GM12878 (cell line): ENCODE measurements around the gene DYNLT2. TPM values are rescaled to one million over a fixed set of nuclear protein-coding genes. Genes with fewer than 3 reads are reported as not detected.

Source experiments
- ATAC-seq: fragments of 200-7000 bp; cut with Tn5 transposase; 3 replicates; pipeline ENCODE4 v1.9.1; 2020; ENCODE audit warnings: mild to moderate bottlenecking, moderate library complexity
- BruUV-seq: library from RNA; stranded (reverse); fragments of 400-500 nt; replicated peaks from 2 replicates; lab custom pipeline; 2021; lab: Mats Ljungman, UMichigan
- CTCF ChIA-PET: fragments of 300-600 bp; sonication (Branson Sonifier 250); formaldehyde crosslinking; extraction: SDS; loops from one replicate; lab custom pipeline; 2021; ENCODE audit warnings: inconsistent platforms; lab: Yijun Ruan, JAX
- POLR2A ChIA-PET: fragments of 350-600 bp; formaldehyde crosslinking; extraction: SDS; loops from one replicate; lab custom pipeline; 2021; ENCODE audit warnings: inconsistent platforms; lab: Charles Lee
- RAD21 ChIA-PET: fragments of 300-600 bp; sonication (Branson Sonifier 250); formaldehyde crosslinking; loops from one replicate; lab custom pipeline; 2023; ENCODE audit warnings: antibody characterized with exemption; ENCODE audit not compliant: unreplicated experiment; lab: Charles Lee
- SMC1A ChIA-PET: fragments of 300-600 bp; sonication (Branson Sonifier 250); formaldehyde crosslinking; loops from one replicate; lab custom pipeline; 2023; ENCODE audit not compliant: unreplicated experiment, uncharacterized antibody; lab: Charles Lee
- DNase-seq: peaks from one replicate; pipeline ENCODE4 v3.0.0-alpha.2; 2011; ENCODE audit warnings: low read depth, low spot score
- FAIRE-seq: peaks from 3 replicates; lab custom pipeline; 2011; peaks lifted over from hg19 to GRCh38; lab: Jason Lieb, UNC
- H2AFZ ChIP-seq: 2 replicates; pipeline ENCODE4 v1.6.0; 2011; ENCODE audit warnings: low read depth, low read length, control low read depth; ENCODE audit not compliant: control insufficient read depth
- H3K27ac ChIP-seq: 2 replicates; pipeline ENCODE4 v1.5.1; 2011; ENCODE audit warnings: control low read depth; ENCODE audit not compliant: control insufficient read depth, insufficient read depth
- H3K27me3 ChIP-seq, 2 experiments: replicated peaks in 1 of 2; 2 replicates each; pipeline versions ENCODE4 v1.6.0 to v1.6.1; 2011; ENCODE audit warnings: low read length in 1 of 2; ENCODE audit not compliant: control insufficient read depth in 2 of 2, insufficient read depth in 2 of 2
- H3K36me3 ChIP-seq, 2 experiments: 2 replicates each; pipeline ENCODE4 v1.5.1; 2011; ENCODE audit warnings: low read length in 1 of 2; ENCODE audit not compliant: control insufficient read depth in 2 of 2, insufficient read depth in 2 of 2
- H3K4me1 ChIP-seq: 2 replicates; pipeline ENCODE4 v1.6.1; 2011; ENCODE audit warnings: mild to moderate bottlenecking, low read length, moderate library complexity, mixed read lengths; ENCODE audit not compliant: control insufficient read depth, insufficient read depth
- H3K4me2 ChIP-seq: 2 replicates; pipeline ENCODE4 v1.6.0; 2011; ENCODE audit warnings: control low read depth; ENCODE audit not compliant: control insufficient read depth, insufficient read depth
- H3K4me3 ChIP-seq: fragments of 200-600 bp; sonication (generic); 2 replicates; pipeline ENCODE4 v1.5.1; 2016
- H3K79me2 ChIP-seq: 2 replicates; pipeline ENCODE4 v1.6.0; 2011; ENCODE audit warnings: low read length; ENCODE audit not compliant: control insufficient read depth, insufficient read depth
- H3K9ac ChIP-seq: 2 replicates; pipeline ENCODE4 v1.8.0; 2011; ENCODE audit warnings: low read length, control low read depth, mixed read lengths; ENCODE audit not compliant: control insufficient read depth, insufficient read depth
- H3K9me3 ChIP-seq: replicated peaks from 3 replicates; pipeline ENCODE4 v1.5.1; 2011; ENCODE audit warnings: mild to moderate bottlenecking, low read length; ENCODE audit not compliant: control insufficient read depth, insufficient read depth
- H4K20me1 ChIP-seq: 2 replicates; pipeline ENCODE4 v1.6.0; 2011; ENCODE audit not compliant: control insufficient read depth, insufficient read depth
- CBFB ChIP-seq: IDR thresholded peaks from 2 replicates; pipeline ENCODE4 v1.6.1; 2016; ENCODE audit warnings: antibody characterized with exemption, low read depth
- CHD2 ChIP-seq: IDR thresholded peaks from 2 replicates; pipeline ENCODE4 v1.6.1; 2011; ENCODE audit warnings: low read depth, low read length, improper control_type of control experiment, borderline replicate concordance
- EZH2 ChIP-seq: IDR thresholded peaks from 2 replicates; pipeline ENCODE4 v1.6.1; 2012; ENCODE audit warnings: low read depth, mild to moderate bottlenecking, control low read depth, inconsistent platforms, low read length, borderline replicate concordance; ENCODE audit not compliant: control insufficient read depth
- JUND ChIP-seq: IDR thresholded peaks from 2 replicates; pipeline ENCODE4 v1.6.1; 2012; ENCODE audit warnings: low read depth, mild to moderate bottlenecking, low read length, improper control_type of control experiment, moderate library complexity
- RELA ChIP-seq: fragments of 450-650 bp; IDR thresholded peaks from 2 replicates; pipeline ENCODE4 v1.8.0; 2014; ENCODE audit warnings: borderline replicate concordance; ENCODE audit not compliant: partially characterized antibody
- RUNX3 ChIP-seq: IDR thresholded peaks from 2 replicates; pipeline ENCODE4 v1.6.1; 2012; ENCODE audit warnings: low read length, inconsistent platforms
- SIX5 ChIP-seq: IDR thresholded peaks from 2 replicates; pipeline ENCODE4 v1.6.1; 2011; ENCODE audit warnings: mild to moderate bottlenecking, low read depth, low read length, moderate library complexity; ENCODE audit not compliant: severe bottlenecking
- SMAD5 ChIP-seq: IDR thresholded peaks from 2 replicates; pipeline ENCODE4 v1.6.1; 2016; ENCODE audit warnings: antibody characterized with exemption, low read depth
- SRF ChIP-seq, 2 experiments: IDR thresholded peaks; 2 replicates each; pipeline ENCODE4 v1.6.1; 2011; ENCODE audit warnings: low read depth in 2 of 2, low read length in 2 of 2, mild to moderate bottlenecking in 1 of 2, moderate library complexity in 1 of 2
- STAT3 ChIP-seq: IDR thresholded peaks from 2 replicates; pipeline ENCODE4 v1.6.1; 2011; ENCODE audit warnings: low read depth, low read length, improper control_type of control experiment
- SUZ12 ChIP-seq: fragments of 200-600 bp; sonication (generic); IDR thresholded peaks from one replicate; pipeline ENCODE4 v1.6.1; 2018; ENCODE audit warnings: antibody characterized with exemption, mild to moderate bottlenecking; ENCODE audit not compliant: unreplicated experiment
- WGBS: methylation state at CpG from one replicate; pipeline ENCODE4 v1.1.6; 2016; ENCODE audit warnings: low lambda C conversion rate; ENCODE audit not compliant: insufficient replicate concordance, insufficient coverage; ENCODE audit errors: missing lambda C conversion rate; 5-methylcytosine and 5-hydroxymethylcytosine counted together
- in situ Hi-C: fragments of 300-500 bp; cut with MboI; formaldehyde crosslinking; loops from 9 replicates; pipeline ENCODE4 v1.14.3; 2018; ENCODE audit warnings: mixed read lengths
- intact Hi-C: fragments of 100-400 bp; cut with micrococcal nuclease; formaldehyde crosslinking; loops from one replicate; pipeline ENCODE4 v1.14.2; 2022; ENCODE audit not compliant: unreplicated experiment
- polyA plus RNA-seq, 11 experiments: library from polyadenylated mRNA; depleted of rRNA in 4 of 11; unstranded in 6 of 11; stranded (reverse) in 5 of 11; fragments of >200 nt; fragmentation: Nextera tagmentation in 4 of 11; fragmentation: Illumina TruSeq in 1 of 11; extraction: Ambion mirVana in 4 of 11; extraction: Trizol in 1 of 11; gene quantifications; 1 replicate in 1 of 11; 2 replicates in 10 of 11; pipeline versions ENCODE4 v1.2.1 to v1.2.3, GENCODE V29; 2011 to 2016; ENCODE audit warnings: inconsistent platforms in 2 of 11, missing spikeins in 2 of 11, low read depth in 1 of 11
- total RNA-seq, 4 experiments: library from RNA; depleted of rRNA in 3 of 4; stranded (reverse); fragments of >200 nt in 3 of 4; fragmentation: Illumina TruSeq in 1 of 4; extraction: Trizol in 1 of 4; gene quantifications; 2 replicates each; pipeline versions ENCODE4 v1.2.1 to v1.2.3, GENCODE V29; 2013 to 2021
- TF ChIP-seq, protein P1 (sequence below): IDR thresholded peaks from 2 replicates; pipeline ENCODE4 v1.6.1; 2012; ENCODE audit warnings: low read depth, low read length, improper control_type of control experiment
- TF ChIP-seq, protein P2 (sequence below): IDR thresholded peaks from 2 replicates; pipeline ENCODE4 v1.6.1; 2012; ENCODE audit warnings: mild to moderate bottlenecking, low read depth, low read length
- TF ChIP-seq, protein P3 (sequence below): IDR thresholded peaks from 2 replicates; pipeline ENCODE4 v1.6.1; 2011; ENCODE audit warnings: borderline replicate concordance, low read depth, mild to moderate bottlenecking, moderate library complexity, mixed read lengths, low read length; ENCODE audit not compliant: insufficient read depth; ENCODE audit errors: extremely low read length
- TF ChIP-seq, protein P4 (sequence below): IDR thresholded peaks from 2 replicates; pipeline ENCODE4 v1.6.1; 2011; ENCODE audit warnings: mild to moderate bottlenecking, low read depth, low read length, moderate library complexity; ENCODE audit not compliant: insufficient replicate concordance

Gene DYNLT2
- total and polyA plus RNA-seq, 10 of the 15 experiments (the other 5 are each of a cell fraction or from before 2014, with no cell fraction given), result 2.2 to 5.9 (median 5.4) TPM

DNA sequence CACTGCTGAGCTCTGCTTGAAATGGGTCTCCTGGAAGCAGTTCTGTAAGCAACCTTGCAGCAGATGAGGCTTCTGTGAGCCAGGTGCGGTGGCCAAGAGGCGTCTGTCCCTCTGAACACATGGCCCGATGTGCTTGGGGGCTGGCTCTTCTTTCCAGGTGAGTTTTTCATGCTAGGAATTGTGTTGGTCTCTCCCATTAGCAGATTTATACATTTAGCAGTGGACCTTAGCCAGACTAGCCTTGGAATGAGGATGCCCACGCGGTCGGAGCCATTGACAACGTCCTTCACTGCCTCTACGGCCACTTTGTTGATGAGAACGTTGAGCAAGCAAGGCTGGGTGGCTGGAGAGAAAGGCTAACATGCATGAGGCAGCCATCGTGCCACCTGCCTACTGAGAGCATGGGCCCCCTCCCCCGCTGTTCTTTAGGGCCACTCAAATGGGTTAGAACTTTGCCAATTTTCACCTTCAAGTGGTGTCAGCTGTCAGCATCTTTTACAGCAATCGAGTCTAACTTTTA, 33.5 kb upstream of the DYNLT2 start:
- no peak for FAIRE-seq
- H2AFZ ChIP-seq, result no peak overlapping the region
- H3K4me3 ChIP-seq, result no peak overlapping the region
- POLR2A ChIA-PET, result no interaction called here
- H3K4me2 ChIP-seq, result no peak overlapping the region
- in situ Hi-C loops, result no loop called here
- CTCF ChIA-PET, result no interaction called here
- SMC1A ChIA-PET, result no interaction called here
- no peak for ATAC-seq
- TF ChIP-seq, protein P1, sequence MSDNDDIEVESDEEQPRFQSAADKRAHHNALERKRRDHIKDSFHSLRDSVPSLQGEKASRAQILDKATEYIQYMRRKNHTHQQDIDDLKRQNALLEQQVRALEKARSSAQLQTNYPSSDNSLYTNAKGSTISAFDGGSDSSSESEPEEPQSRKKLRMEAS, result no peak
- TF ChIP-seq, protein P2, sequence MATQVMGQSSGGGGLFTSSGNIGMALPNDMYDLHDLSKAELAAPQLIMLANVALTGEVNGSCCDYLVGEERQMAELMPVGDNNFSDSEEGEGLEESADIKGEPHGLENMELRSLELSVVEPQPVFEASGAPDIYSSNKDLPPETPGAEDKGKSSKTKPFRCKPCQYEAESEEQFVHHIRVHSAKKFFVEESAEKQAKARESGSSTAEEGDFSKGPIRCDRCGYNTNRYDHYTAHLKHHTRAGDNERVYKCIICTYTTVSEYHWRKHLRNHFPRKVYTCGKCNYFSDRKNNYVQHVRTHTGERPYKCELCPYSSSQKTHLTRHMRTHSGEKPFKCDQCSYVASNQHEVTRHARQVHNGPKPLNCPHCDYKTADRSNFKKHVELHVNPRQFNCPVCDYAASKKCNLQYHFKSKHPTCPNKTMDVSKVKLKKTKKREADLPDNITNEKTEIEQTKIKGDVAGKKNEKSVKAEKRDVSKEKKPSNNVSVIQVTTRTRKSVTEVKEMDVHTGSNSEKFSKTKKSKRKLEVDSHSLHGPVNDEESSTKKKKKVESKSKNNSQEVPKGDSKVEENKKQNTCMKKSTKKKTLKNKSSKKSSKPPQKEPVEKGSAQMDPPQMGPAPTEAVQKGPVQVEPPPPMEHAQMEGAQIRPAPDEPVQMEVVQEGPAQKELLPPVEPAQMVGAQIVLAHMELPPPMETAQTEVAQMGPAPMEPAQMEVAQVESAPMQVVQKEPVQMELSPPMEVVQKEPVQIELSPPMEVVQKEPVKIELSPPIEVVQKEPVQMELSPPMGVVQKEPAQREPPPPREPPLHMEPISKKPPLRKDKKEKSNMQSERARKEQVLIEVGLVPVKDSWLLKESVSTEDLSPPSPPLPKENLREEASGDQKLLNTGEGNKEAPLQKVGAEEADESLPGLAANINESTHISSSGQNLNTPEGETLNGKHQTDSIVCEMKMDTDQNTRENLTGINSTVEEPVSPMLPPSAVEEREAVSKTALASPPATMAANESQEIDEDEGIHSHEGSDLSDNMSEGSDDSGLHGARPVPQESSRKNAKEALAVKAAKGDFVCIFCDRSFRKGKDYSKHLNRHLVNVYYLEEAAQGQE, result no peak
- TF ChIP-seq SUZ12, result no peak
- TF ChIP-seq JUND, result no peak
- TF ChIP-seq EZH2, result no peak
- TF ChIP-seq RELA, result no peak
- no peak for TF ChIP-seq SRF (IDR thresholded peaks at IDR 0.05; ENCODE audit: low read depth in 2 of 2, low read length in 2 of 2)
- TF ChIP-seq SMAD5, result no peak
- TF ChIP-seq RUNX3, result no peak
- TF ChIP-seq CBFB, result no peak
- TF ChIP-seq, protein P3, sequence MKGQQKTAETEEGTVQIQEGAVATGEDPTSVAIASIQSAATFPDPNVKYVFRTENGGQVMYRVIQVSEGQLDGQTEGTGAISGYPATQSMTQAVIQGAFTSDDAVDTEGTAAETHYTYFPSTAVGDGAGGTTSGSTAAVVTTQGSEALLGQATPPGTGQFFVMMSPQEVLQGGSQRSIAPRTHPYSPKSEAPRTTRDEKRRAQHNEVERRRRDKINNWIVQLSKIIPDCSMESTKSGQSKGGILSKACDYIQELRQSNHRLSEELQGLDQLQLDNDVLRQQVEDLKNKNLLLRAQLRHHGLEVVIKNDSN, result no peak
- no peak for TF ChIP-seq SIX5
- TF ChIP-seq STAT3, result no peak
- TF ChIP-seq, protein P4, sequence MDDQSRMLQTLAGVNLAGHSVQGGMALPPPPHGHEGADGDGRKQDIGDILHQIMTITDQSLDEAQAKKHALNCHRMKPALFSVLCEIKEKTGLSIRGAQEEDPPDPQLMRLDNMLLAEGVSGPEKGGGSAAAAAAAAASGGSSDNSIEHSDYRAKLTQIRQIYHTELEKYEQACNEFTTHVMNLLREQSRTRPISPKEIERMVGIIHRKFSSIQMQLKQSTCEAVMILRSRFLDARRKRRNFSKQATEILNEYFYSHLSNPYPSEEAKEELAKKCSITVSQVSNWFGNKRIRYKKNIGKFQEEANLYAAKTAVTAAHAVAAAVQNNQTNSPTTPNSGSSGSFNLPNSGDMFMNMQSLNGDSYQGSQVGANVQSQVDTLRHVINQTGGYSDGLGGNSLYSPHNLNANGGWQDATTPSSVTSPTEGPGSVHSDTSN, result no peak
- TF ChIP-seq CHD2, result no peak
- TF ChIP-seq, all 136 proteins: peak for 0
- H4K20me1 ChIP-seq, result no peaks in the 10 kb centered on the region
- no peak for DNase-seq
- RAD21 ChIA-PET, result no interaction called here
- no peaks in the 10 kb centered on the region; the same call in 2 of the 3 replicates for H3K9me3 ChIP-seq
- no peak overlapping the region for H3K27ac ChIP-seq
- H3K27me3 ChIP-seq, result no peaks in the 10 kb centered on the region; a peak in 1 of 4 replicates
- H3K36me3 ChIP-seq, result peaks cover 1 to 3% of the 10 kb centered on the region in 2 experiments
- no peak overlapping the region for H3K9ac ChIP-seq
- H3K4me1 ChIP-seq, result no peaks in the 10 kb centered on the region
- H3K79me2 ChIP-seq, result no peaks in the 10 kb centered on the region
- 89% methylated on average over 12 of the region's 12 CpGs for WGBS
- intact Hi-C loops, result no loop called here
- BruUV-seq, result no TSS peak
